Smooth muscle cell (in vitro differentiated cells): ENCODE measurements around the gene RIPOR3. TPM values are rescaled to one million over a fixed set of nuclear protein-coding genes. Genes with fewer than 3 reads are reported as not detected.
"Not testable (repeated sequence)": the region's sequence is repeated elsewhere in the genome, so short reads cannot be mapped to it uniquely, and the experiment has no call there.

Experiments
- DNase-seq: peaks from one replicate; lab custom pipeline; 2025; ENCODE audit not compliant: unreplicated experiment; lab: John Stamatoyannopoulos, UW
- H2AFZ ChIP-seq: fragments of 200-600 bp; sonication (generic); 2 replicates; pipeline ENCODE4 v1.6.0; 2016; ENCODE audit warnings: antibody characterized with exemption, low read depth, mild to moderate bottlenecking
- H3F3A ChIP-seq: fragments of 200-600 bp; sonication (generic); 2 replicates; pipeline ENCODE4 v1.6.0; 2017; ENCODE audit warnings: antibody characterized with exemption, low read depth
- H3K27ac ChIP-seq: fragments of 200-600 bp; sonication (generic); 2 replicates; pipeline ENCODE4 v1.5.1; 2016; ENCODE audit warnings: low read depth, mild to moderate bottlenecking
- H3K27me3 ChIP-seq: fragments of 200-600 bp; sonication (generic); 2 replicates; pipeline ENCODE4 v1.6.1; 2016; ENCODE audit warnings: low read depth, mild to moderate bottlenecking
- H3K36me3 ChIP-seq: fragments of 200-600 bp; sonication (generic); 2 replicates; pipeline ENCODE4 v1.5.1; 2016; ENCODE audit warnings: low read depth
- H3K4me1 ChIP-seq: fragments of 200-600 bp; sonication (generic); 2 replicates; pipeline ENCODE4 v1.5.1; 2016; ENCODE audit warnings: low read depth
- H3K4me2 ChIP-seq: fragments of 200-600 bp; sonication (generic); 2 replicates; pipeline ENCODE4 v1.6.0; 2016; ENCODE audit warnings: mild to moderate bottlenecking
- H3K4me3 ChIP-seq: fragments of 200-600 bp; sonication (generic); 2 replicates; pipeline ENCODE4 v1.5.1; 2016; ENCODE audit warnings: mild to moderate bottlenecking
- H3K79me2 ChIP-seq: fragments of 200-600 bp; sonication (generic); 2 replicates; pipeline ENCODE4 v1.6.0; 2016; ENCODE audit warnings: low read depth, mild to moderate bottlenecking
- H3K9ac ChIP-seq: fragments of 200-600 bp; sonication (generic); 2 replicates; pipeline ENCODE4 v1.6.0; 2016; ENCODE audit warnings: low read depth
- H3K9me3 ChIP-seq: fragments of 200-600 bp; sonication (generic); replicated peaks from 2 replicates; pipeline ENCODE4 v1.5.1; 2016; ENCODE audit warnings: low read depth
- H4K20me1 ChIP-seq: fragments of 200-600 bp; sonication (generic); 2 replicates; pipeline ENCODE4 v1.6.0; 2016; ENCODE audit warnings: low read depth
- WGBS: methylation state at CpG from one replicate; pipeline ENCODE4 v1.1.7; 2016; ENCODE audit warnings: low lambda C conversion rate; 5-methylcytosine and 5-hydroxymethylcytosine counted together
- polyA plus RNA-seq: library from polyadenylated mRNA; unstranded; fragments of >200 nt; fragmentation: Nextera tagmentation; extraction: Ambion mirVana; gene quantifications from 2 replicates; pipeline ENCODE4 v1.2.1, GENCODE V29; 2016
- total RNA-seq: library from RNA; depleted of rRNA; stranded (reverse); fragments of >200 nt; gene quantifications from 2 replicates; pipeline ENCODE4 v1.2.3, GENCODE V29; 2014
- TF ChIP-seq, protein P1 (sequence below): fragments of 200-600 bp; sonication (generic); IDR thresholded peaks from 2 replicates; pipeline ENCODE4 v1.5.1; 2017; ENCODE audit warnings: borderline replicate concordance, mild to moderate bottlenecking, antibody characterized with exemption; ENCODE audit not compliant: insufficient read depth, poor library complexity, severe bottlenecking

Gene RIPOR3
- total and polyA plus RNA-seq, 2 experiments from 2014 or later = 0.18 to 1.2 TPM

GRCh38 chr20:50601511-50602431, 89.6 kb downstream of the RIPOR3 start:
- TF ChIP-seq, protein P1, sequence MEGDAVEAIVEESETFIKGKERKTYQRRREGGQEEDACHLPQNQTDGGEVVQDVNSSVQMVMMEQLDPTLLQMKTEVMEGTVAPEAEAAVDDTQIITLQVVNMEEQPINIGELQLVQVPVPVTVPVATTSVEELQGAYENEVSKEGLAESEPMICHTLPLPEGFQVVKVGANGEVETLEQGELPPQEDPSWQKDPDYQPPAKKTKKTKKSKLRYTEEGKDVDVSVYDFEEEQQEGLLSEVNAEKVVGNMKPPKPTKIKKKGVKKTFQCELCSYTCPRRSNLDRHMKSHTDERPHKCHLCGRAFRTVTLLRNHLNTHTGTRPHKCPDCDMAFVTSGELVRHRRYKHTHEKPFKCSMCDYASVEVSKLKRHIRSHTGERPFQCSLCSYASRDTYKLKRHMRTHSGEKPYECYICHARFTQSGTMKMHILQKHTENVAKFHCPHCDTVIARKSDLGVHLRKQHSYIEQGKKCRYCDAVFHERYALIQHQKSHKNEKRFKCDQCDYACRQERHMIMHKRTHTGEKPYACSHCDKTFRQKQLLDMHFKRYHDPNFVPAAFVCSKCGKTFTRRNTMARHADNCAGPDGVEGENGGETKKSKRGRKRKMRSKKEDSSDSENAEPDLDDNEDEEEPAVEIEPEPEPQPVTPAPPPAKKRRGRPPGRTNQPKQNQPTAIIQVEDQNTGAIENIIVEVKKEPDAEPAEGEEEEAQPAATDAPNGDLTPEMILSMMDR = no peak

GRCh38 chr20:50600281-50600895, 91.0 kb downstream of the RIPOR3 start:
- Histone ChIP-seq H3F3A (no peaks in the 10 kb centered on the region), H3K9me3 (no peaks in the 10 kb centered on the region), H3K27me3 (no peaks in the 10 kb centered on the region), H2AFZ (no peak overlapping the region), H3K4me3 (no peak overlapping the region), H3K4me2 (no peak overlapping the region), H3K4me1 (no peaks in the 10 kb centered on the region), H3K36me3 (no peaks in the 10 kb centered on the region), H3K79me2 (no peaks in the 10 kb centered on the region), H4K20me1 (no peaks in the 10 kb centered on the region), H3K9ac (no peak overlapping the region), H3K27ac (no peak overlapping the region)
- TF ChIP-seq, protein P1 = no peak
- DNase-seq = no peak
- WGBS = 87% methylated on average over 12 of the region's 12 CpGs

More at GRCh38 chr20:50601511-50602431, 89.6 kb downstream of the RIPOR3 start:
- Histone ChIP-seq H3K79me2 (no peaks in the 10 kb centered on the region), H3K4me1 (no peaks in the 10 kb centered on the region), H3K9ac (no peak overlapping the region), H3K9me3 (no peaks in the 10 kb centered on the region), H3K4me3 (no peak overlapping the region), H3K27ac (no peak overlapping the region), H2AFZ (no peak overlapping the region), H3K4me2 (no peak overlapping the region), H3K36me3 (no peaks in the 10 kb centered on the region), H3F3A (no peaks in the 10 kb centered on the region), H3K27me3 (no peaks in the 10 kb centered on the region), H4K20me1 (no peaks in the 10 kb centered on the region)
- DNase-seq = no peak
- 95% methylated on average over 33 of the region's 33 CpGs for WGBS

DNA sequence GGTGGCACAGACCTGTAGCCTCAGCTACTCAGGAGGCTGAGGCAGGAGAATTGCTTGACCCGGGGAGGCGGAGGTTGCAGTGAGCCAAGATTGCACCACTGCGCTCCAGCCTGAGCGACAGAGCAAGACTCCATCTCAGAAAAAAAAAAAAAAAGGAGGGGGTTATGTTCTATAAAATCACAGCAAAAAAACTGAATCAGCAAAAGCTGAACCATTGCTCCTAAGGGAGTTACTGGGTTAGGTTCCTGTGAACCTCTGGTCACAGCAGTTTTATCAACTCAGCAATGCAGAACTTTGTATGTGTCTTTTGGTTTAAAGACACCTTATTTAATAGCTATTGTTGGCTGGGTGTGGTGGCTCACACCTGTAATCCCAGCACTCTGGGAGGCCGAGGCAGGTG, 92.6 kb downstream of the RIPOR3 start:
- not testable (repeated sequence) for H4K20me1 ChIP-seq, H3K9ac ChIP-seq, H3K4me2 ChIP-seq, H3K4me3 ChIP-seq, H3K27ac ChIP-seq, H2AFZ ChIP-seq, H3K36me3 ChIP-seq, H3K9me3 ChIP-seq, H3K4me1 ChIP-seq, H3F3A ChIP-seq, H3K27me3 ChIP-seq, H3K79me2 ChIP-seq, DNase-seq
- WGBS = 86% methylated on average over 5 of the region's 5 CpGs

- H3K4me2 ChIP-seq = no peak overlapping the region
- DNase-seq = no peak
- TF ChIP-seq, protein P1 = no peak
- no peaks in the 10 kb centered on the region for H3F3A ChIP-seq
- H4K20me1 ChIP-seq = no peaks in the 10 kb centered on the region
- 87% methylated on average over 7 of the region's 7 CpGs for WGBS
- H3K4me1 ChIP-seq = no peaks in the 10 kb centered on the region
- H3K4me3 ChIP-seq = no peak overlapping the region
- H3K36me3 ChIP-seq = no peaks in the 10 kb centered on the region
- H3K9me3 ChIP-seq = no peaks in the 10 kb centered on the region
- H2AFZ ChIP-seq = no peak overlapping the region
- H3K9ac ChIP-seq = no peak overlapping the region
- no peak overlapping the region for H3K27ac ChIP-seq
- H3K27me3 ChIP-seq = no peaks in the 10 kb centered on the region
- H3K79me2 ChIP-seq = no peaks in the 10 kb centered on the region
These were observed 93.3 kb downstream of the RIPOR3 start for GRCh38 chr20:50598074-50598473.
